ENCODE data around the gene CBY2. TPM values are rescaled to one million over a fixed set of nuclear protein-coding genes. Genes with fewer than 3 reads are reported as not detected.

Gene CBY2, protein sequence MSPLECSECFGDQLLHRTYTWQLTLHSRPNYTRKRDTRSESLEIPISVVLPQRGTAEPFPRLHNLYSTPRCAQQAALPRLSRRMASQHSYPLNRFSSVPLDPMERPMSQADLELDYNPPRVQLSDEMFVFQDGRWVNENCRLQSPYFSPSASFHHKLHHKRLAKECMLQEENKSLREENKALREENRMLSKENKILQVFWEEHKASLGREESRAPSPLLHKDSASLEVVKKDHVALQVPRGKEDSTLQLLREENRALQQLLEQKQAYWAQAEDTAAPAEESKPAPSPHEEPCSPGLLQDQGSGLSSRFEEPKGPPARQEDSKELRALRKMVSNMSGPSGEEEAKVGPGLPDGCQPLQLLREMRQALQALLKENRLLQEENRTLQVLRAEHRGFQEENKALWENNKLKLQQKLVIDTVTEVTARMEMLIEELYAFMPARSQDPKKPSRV
- total RNA-seq (0.22 TPM), polyA plus RNA-seq (ENCODE audit: insufficient read depth, low read depth, low replicate concordance) (not detected)
- long read RNA-seq, donor 1, result 0 reads
- long read RNA-seq, donor 2, result 0 reads
- long read RNA-seq, donor 3, result 0 reads
- long read RNA-seq, donor 4, result 0 reads
- long read RNA-seq, donor 5, result 0 reads
- long read RNA-seq, donor 6, result 0 reads
- long read RNA-seq, donor 7, result 0 reads
- long read RNA-seq, donor 8, result 0 reads
- long read RNA-seq, donor 9, result 0 reads
- long read RNA-seq, donor 10, result 0 reads

GRCh38 chr13:45702088-45702487 is at the start of gene CBY2:
Gene CBY2 (plus strand): TSS chr13:45702320. CDS start chr13:45702391, 71 bp downstream.
- no peaks in the 10 kb centered on the region for H3K9me3 ChIP-seq (ENCODE audit: control insufficient read depth in 2 of 3, insufficient read depth in 1 of 3, low read length in 3 of 3)
- FAIRE-seq (no peak), DNase-seq (no peak)
- no peak for TF ChIP-seq CTCF (IDR thresholded peaks at IDR 0.05; ENCODE audit: borderline replicate concordance, extremely low read depth, insufficient read depth)
- intact Hi-C loops (cut with DNase I), result no loop called here
- H3K4me1 ChIP-seq (ENCODE audit: control insufficient read depth in 2 of 3, insufficient read depth in 2 of 3, low read depth in 1 of 3, low read length in 3 of 3), result no peaks in the 10 kb centered on the region
- H3K27ac ChIP-seq (ENCODE audit: low read depth in 2 of 2, low read length in 2 of 2), result peak within 1 kb of the TSS; percentile 26 to 48
- H3K9ac ChIP-seq (ENCODE audit: low read length in 3 of 3), result no peak within 1 kb of the TSS
- peak within 1 kb of the TSS in 1 of 3 donors; percentile 29 for H3K4me3 ChIP-seq (ENCODE audit: low read length in 3 of 3)
- no peaks in the 10 kb centered on the region for H3K36me3 ChIP-seq (ENCODE audit: control insufficient read depth in 2 of 3, insufficient read depth in 3 of 3, low read length in 3 of 3)
- H3K27me3 ChIP-seq (ENCODE audit: control insufficient read depth, insufficient read depth, low read length), result no peaks in the 10 kb centered on the region

DNA sequence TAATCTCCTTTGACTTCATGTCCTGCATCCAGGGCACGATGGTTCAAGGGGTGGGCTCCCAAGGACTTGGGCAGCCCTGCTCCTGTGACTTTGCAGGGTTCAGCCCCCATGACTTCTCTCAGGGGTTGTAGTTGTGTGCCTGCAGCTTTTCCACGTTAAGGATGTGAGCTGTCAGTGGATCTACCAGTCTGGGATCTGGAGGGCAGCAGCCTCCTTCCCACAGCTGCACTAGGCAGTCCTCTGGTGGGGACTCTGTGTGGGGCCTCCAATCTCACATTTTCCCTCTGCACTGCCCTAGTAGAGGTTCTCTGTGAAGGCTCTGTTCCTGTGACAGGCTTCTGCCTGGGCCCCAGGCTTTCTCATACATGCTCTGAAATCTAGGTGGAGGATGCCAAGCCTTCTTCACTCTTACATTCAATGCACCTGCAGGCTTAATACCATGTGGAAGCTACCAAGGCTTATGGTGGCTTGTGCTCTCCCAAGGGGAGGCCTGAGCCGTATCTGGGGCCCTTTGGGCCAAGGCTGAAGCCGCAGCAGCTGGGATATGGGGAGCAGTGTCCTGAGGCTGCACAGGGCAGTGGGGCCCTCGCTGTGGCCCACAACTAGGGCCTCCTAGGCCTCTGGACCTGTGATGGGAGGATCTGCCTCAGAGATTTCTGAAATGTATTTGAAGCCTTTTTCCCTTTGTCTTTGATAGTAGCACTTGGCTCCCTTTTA is 47.3 kb upstream of the CBY2 start:
- Histone ChIP-seq H3K27ac (ENCODE audit: low read depth in 2 of 2, low read length in 2 of 2) (no peak overlapping the region), H3K36me3 (ENCODE audit: control insufficient read depth in 2 of 3, insufficient read depth in 3 of 3, low read length in 3 of 3) (no peaks in the 10 kb centered on the region), H3K9me3 (ENCODE audit: control insufficient read depth in 2 of 3, insufficient read depth in 1 of 3, low read length in 3 of 3) (peaks cover 0 to 4% (median 0%) of the 10 kb centered on the region in 3 donors), H3K27me3 (ENCODE audit: control insufficient read depth, insufficient read depth, low read length) (no peaks in the 10 kb centered on the region), H3K4me1 (ENCODE audit: control insufficient read depth in 2 of 3, insufficient read depth in 2 of 3, low read depth in 1 of 3, low read length in 3 of 3) (no peaks in the 10 kb centered on the region), H3K9ac (ENCODE audit: low read length in 3 of 3) (no peak overlapping the region), H3K4me3 (ENCODE audit: low read length in 3 of 3) (no peak overlapping the region)
- DNase-seq (no peak), FAIRE-seq (no peak)
- intact Hi-C loops (cut with DNase I), result no loop called here
- no peak for TF ChIP-seq CTCF (IDR thresholded peaks at IDR 0.05; ENCODE audit: borderline replicate concordance, extremely low read depth, insufficient read depth)

DNA sequence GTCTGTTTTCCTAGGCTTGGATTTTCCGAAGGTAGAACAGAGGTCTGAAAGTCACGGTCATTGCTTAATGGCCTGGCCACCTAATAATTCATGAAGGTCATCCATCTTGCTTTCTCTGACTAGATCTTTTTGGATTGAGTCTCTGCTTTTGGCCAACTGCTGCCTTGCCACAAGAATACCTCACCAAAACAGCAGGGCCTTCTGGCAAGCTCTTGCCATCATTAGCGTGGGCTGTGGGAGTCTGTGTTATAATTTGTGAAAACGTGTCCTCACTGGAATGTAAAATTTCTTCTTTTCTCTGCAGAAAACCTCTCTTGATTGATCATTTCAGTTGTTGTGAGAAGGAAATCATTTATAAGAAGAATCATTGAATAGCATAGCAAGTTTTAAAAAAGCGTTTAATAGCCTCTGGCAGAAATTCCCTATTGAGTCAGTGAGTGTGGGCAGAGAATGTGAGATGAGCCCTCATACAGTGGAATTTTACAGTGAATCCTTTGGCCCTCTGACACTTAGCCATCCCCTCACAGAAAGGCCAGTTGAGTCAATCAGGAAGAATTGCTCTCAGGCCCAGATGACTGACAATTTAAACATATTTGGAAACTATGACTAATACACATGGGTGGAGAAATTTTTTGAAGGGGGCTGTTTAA is 43.4 kb upstream of the CBY2 start:
- FAIRE-seq (no peak), DNase-seq (no peak)
- intact Hi-C loops (cut with DNase I), result no loop called here

More for the DNA sequence above, 43.4 kb upstream of the CBY2 start:
- Histone ChIP-seq H3K4me3 (ENCODE audit: low read length in 3 of 3) (no peak overlapping the region), H3K27ac (ENCODE audit: low read depth in 2 of 2, low read length in 2 of 2) (no peak overlapping the region), H3K27me3 (ENCODE audit: control insufficient read depth, insufficient read depth, low read length) (no peaks in the 10 kb centered on the region), H3K9ac (ENCODE audit: low read length in 3 of 3) (no peak overlapping the region), H3K9me3 (ENCODE audit: control insufficient read depth in 2 of 3, insufficient read depth in 1 of 3, low read length in 3 of 3) (peaks cover 0 to 4% (median 0%) of the 10 kb centered on the region in 3 donors), H3K36me3 (ENCODE audit: control insufficient read depth in 2 of 3, insufficient read depth in 3 of 3, low read length in 3 of 3) (no peaks in the 10 kb centered on the region), H3K4me1 (ENCODE audit: control insufficient read depth in 2 of 3, insufficient read depth in 2 of 3, low read depth in 1 of 3, low read length in 3 of 3) (no peaks in the 10 kb centered on the region)
- no peak for TF ChIP-seq CTCF (IDR thresholded peaks at IDR 0.05; ENCODE audit: borderline replicate concordance, extremely low read depth, insufficient read depth)

All from kidney (tissue), 22 donors.